Left kidney (tissue), 2 donors: Measurements from ENCODE around the gene CELF2. TPM values are rescaled to one million over a fixed set of nuclear protein-coding genes. Genes with fewer than 3 reads are reported as not detected.

Source experiments
- DNase-seq: peaks from one replicate; pipeline ENCODE4 v3.0.0-alpha.2; 2013
- polyA plus RNA-seq: library from polyadenylated mRNA; unstranded; fragments of 120-200 nt; gene quantifications from one replicate; pipeline ENCODE4 v1.2.1, GENCODE V29; 2013; ENCODE audit not compliant: insufficient read length

CELF2 gene
- polyA plus RNA-seq, 1 donor, result 12.5 TPM

GRCh38 chr10:11252887-11253286 is 235.2 kb downstream of the CELF2 start:
- DNase-seq, result no peak

GRCh38 chr10:11253385-11254002 is 235.8 kb downstream of the CELF2 start:
- DNase-seq, result no peak

GRCh38 chr10:11255156-11255555 is 237.5 kb downstream of the CELF2 start:
- no peak for DNase-seq

GRCh38 chr10:11255796-11256444 is 238.2 kb downstream of the CELF2 start:
- DNase-seq, result no peak

- no peak for DNase-seq
Measured at GRCh38 chr10:11256896-11257295, 239.2 kb downstream of the CELF2 start.

GRCh38 chr10:11257440-11258090 is 239.9 kb downstream of the CELF2 start:
- no peak for DNase-seq

GRCh38 chr10:11260170-11260569 is 242.5 kb downstream of the CELF2 start:
- no peak for DNase-seq

GRCh38 chr10:11261143-11261542 is 243.5 kb downstream of the CELF2 start:
- no peak for DNase-seq

GRCh38 chr10:11261687-11262493 is 244.2 kb downstream of the CELF2 start:
- DNase-seq, result no peak

- no peak for DNase-seq
Measured at GRCh38 chr10:11262494-11263345, 245.0 kb downstream of the CELF2 start.

- no peak for DNase-seq
Measured at GRCh38 chr10:11263767-11264166, 246.1 kb downstream of the CELF2 start.

- no peak for DNase-seq
Measured at GRCh38 chr10:11264296-11265048, 246.8 kb downstream of the CELF2 start.

- no peak for DNase-seq
Measured at GRCh38 chr10:11265484-11265883, 247.8 kb downstream of the CELF2 start.

- no peak for DNase-seq
Measured at GRCh38 chr10:11266426-11266825, 248.8 kb downstream of the CELF2 start.

GRCh38 chr10:11270135-11270857 is 252.6 kb downstream of the CELF2 start:
- DNase-seq, result peak; percentile 84

GRCh38 chr10:11270858-11271179 is 253.1 kb downstream of the CELF2 start:
- no peak for DNase-seq

GRCh38 chr10:11272915-11273389 is 255.3 kb downstream of the CELF2 start:
- DNase-seq, result no peak

- DNase-seq, result no peak
Measured at GRCh38 chr10:11274452-11274851, 256.8 kb downstream of the CELF2 start.

- no peak for DNase-seq
Measured at GRCh38 chr10:11275651-11276050, 258.0 kb downstream of the CELF2 start.

GRCh38 chr10:11276449-11276990 is 258.8 kb downstream of the CELF2 start:
- no peak for DNase-seq
